Mesenteric fat pad (tissue), 1 donor: ENCODE results near the gene CBFB. TPM values are rescaled to one million over a fixed set of nuclear protein-coding genes. Genes with fewer than 3 reads are reported as not detected.
A peak's percentile ranks its signal among the peaks of the same experiment; 100 is the strongest.

ENCODE experiments used
- DNase-seq: peaks from one replicate; pipeline ENCODE4 v3.0.0-alpha.2; 2020; ENCODE audit warnings: low spot score
- total RNA-seq: library from RNA; stranded (reverse); fragmentation: NEBNext Ultra II Directional; extraction: Animal tissue kit (Norgen Biotek cat#: 25700); gene quantifications from one replicate; pipeline ENCODE4 v1.2.1, GENCODE V29; 2021
- donor health status: DM: yes; HTN: yes; CAD: no.

CBFB gene
- total RNA-seq, 1 donor from 2014 or later: 48.7 TPM

DNA sequence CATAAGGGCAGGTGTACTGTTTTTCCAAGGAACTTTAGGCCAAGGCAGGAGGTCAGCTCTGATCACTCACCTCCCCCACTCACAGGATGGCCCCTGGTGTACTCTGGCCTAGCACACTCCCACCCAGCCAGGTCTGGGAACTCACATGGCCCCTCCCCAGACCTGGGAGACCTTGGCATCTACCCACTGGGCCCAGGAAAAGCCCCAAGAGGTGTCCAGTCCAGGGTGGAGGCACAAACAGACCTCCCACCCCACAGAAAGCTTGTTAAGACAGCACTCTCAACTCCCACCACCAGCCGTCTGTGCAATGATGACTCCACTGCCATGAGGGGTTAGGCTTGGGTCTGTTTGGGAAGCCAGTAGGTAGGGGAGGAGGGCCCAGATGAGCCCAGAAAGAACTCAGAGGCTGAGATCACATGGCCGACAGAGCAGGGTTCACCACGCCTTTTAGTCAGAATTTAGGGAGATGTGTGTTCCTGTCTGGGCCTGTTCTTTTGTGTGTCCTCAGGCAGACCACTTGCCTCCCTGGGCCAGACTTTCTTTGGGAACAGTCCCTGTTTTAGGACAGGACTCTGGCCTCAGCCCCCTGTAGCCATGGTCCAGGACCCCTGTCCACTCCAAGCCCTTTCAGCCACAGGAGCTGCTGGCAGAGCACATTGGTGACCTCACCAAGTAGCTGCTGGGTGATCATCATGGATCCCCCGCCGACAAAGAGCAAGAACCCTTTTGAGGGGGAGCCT lies 12.1 kb upstream of the CBFB start:
- peak; percentile 78 for DNase-seq

DNA sequence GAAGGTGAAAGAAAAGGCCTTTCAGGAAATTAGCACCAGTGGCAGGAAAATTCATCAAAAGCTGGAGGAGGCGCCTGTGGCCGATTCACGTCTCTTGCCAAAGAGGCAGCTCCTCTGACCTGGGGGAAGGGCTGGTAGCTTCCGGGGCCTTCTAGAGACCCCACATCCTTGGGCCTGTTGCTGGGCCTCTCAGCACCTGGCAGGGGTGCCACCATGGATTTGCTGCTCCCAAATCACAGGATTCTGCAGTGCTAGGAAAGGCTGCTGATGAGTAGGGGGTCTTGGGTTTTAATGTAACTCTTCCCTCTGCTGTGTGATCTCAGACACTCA lies 11.6 kb upstream of the CBFB start:
- peak; percentile 45 for DNase-seq

DNA sequence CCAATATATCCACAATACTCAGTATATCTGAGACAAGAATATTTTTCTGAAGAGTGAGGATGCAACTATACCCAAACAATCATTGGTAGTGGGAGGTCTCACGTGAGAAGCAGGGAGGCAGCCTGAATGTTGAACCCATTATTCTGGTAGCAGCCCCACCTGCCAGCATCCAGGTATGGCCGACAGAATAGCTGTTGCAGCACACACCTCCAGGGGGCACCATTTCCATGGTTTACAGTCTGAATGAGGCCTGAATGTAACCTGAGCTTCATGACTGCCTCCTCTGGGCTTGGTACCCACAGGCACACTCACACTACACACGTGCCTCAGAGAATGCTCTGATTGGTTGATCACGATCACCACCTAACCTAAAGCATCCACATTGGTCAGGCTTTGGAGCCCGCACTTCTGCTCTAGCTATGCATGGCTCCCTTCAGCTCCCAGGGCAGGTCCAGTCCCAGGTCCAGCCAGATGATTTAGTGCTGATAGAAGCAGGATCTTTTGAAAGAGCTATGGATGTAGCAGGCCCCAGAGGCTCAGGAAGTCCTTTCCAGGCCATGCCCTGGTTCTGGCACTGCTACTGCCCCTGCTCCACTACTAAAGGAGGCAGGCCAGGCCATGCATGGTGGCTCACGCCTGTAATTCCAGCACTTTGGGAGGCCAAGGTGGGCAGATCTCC lies 11.0 kb upstream of the CBFB start:
- peak; percentile 84 for DNase-seq

DNA sequence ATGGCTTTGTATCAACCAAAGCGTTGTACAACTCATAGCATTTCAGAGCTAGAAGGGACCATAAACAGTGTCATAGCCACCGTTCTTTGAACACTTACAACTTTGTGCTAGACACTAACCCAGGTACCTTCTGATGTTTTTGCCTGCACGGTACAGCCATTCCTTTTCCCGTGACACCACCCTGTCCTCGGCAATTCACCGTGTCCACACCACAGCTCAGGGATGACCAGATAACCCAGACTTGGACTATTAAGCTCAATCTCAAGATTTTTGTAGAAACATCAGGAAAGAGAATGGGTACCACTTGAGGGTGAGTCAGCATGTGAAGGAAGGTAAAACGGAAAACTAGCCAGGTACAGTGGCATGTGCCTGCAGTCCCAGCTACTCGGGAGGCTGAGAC lies 9.8 kb upstream of the CBFB start:
- DNase-seq: no peak

- DNase-seq: peak; percentile 37
Measured at GRCh38 chr16:67021321-67021720, 7.6 kb upstream of the CBFB start.

- peak; percentile 30 for DNase-seq
Measured at GRCh38 chr16:67022531-67023214, 6.3 kb upstream of the CBFB start.

- no peak for DNase-seq
Measured at GRCh38 chr16:67023689-67024088, 5.3 kb upstream of the CBFB start.

DNA sequence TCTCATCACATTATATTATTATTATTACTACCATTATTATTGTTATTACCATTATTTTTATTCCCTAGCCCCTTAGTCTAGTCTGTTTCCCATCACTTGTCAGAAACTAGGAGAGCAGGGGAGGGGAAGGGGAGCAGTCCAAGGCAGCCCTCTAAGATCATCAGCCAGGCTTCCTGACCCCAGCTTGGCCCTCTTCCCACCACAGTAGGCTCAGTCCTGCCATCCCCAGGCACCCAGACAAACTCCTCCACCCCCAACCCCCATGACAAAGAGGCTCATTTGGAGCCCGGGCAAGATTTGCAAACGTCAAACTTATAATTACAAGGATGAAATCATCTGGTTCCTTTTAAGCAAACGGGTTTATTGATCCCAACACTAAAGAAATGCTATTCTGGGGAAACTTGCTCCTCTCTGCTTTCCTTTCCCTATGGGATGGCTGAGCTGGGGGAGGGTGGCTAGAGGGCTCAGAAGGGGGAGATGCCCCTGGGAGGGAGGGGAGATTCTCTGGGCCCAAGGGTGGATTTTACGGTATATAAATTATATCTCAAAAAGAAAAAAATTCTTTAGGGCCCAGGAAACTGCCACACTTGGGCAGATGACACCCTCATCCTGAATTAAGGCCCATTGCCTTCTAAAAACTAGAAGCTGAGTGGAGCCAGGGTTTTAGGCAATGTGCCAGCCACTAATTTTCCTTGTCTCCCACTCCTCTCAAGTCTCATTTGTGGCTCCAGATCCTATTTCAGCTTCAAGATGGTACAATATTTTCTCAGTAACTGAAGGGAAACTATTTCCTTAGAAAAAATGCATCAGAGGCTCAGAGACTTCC lies 4.4 kb upstream of the CBFB start:
- DNase-seq: peak; percentile 24

- peak; percentile 24 for DNase-seq
Measured at GRCh38 chr16:67025210-67025550, 3.8 kb upstream of the CBFB start.

DNA sequence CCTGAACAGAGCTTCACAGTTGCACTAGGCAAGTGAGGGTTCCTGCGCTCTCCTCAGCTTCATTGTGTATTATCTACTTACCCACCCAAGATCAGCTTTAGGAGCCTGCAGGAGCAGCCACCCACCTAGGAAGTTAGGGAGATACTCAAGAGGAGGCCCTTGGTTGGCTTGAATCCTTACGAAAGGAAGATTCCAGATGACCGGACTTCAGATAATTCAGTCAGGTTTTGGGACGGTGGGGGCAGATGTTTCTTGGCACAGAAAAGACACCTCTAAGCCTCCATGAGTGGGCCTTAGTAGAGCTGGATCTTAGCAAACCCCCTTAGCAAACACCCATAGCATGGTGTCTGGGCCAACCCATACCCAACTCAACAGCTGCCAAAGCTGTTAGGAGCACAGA lies 2.4 kb upstream of the CBFB start:
- DNase-seq: no peak

- no peak for DNase-seq
Measured at GRCh38 chr16:67027046-67027445, 1.9 kb upstream of the CBFB start.

DNA sequence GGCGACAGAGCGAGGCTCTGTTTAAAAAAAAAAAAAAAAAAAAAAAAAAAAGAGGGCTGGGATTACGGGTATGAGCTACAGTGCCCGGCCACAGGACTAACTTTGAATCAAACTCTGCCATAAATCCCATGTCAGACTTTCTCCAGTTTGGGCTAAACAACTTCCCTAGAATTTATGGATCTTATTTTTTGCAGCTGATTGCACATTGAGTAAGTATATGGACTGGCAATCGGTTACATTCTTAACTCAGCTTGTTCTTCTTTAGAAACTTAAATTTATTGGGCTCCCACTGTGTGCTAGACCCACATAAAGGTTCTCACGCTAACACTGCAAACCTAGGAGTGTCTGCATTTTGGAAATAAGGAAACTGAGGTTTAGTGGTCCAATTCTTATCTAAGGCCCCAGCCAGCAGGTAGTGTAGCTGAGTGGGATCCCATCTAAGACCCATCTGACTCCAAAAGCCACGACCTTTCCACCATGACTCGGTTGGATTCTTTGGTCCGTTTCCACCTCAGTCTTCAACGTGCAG lies 718 bp upstream of the CBFB start:
- no peak for DNase-seq

GRCh38 chr16:67029254-67030096 lies 526 bp downstream of the CBFB start:
- DNase-seq: peak; percentile 91

DNA sequence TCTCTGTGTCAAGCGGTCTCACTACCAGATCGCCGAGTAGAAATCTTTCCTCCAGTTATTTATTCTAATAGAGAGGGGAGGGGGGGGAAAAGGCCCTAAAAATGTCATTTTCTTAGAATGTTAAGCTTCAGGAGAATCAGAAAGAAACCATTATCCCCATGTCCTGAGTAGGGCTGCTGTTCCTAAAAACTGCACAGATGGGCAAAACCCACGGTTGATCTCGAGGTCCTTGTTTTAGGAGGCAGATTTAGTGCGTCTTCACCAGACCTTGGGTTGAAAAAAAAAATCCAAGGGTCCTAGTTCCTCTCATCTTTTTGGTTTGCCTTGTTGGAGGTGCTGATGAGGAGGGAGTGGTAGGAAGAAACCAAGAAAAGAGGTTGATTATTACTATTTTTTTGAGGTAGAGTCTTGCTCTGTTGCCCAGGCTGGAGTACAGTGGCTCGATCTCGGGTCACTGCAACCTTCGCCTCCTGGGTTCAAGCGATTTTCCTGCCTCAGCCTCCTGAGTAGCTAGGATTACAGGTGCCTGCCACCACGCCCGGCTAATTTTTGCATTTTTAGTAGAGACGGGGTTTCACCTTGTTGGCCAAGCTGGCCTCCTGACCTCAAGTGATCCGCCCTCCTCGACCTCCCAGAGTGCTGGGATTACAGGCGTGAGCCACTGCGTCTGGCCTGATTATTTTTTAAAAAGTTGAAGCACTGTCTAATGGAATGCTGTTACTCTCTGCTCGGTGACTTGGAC lies 1.4 kb downstream of the CBFB start:
- DNase-seq: peak; percentile 47

DNA sequence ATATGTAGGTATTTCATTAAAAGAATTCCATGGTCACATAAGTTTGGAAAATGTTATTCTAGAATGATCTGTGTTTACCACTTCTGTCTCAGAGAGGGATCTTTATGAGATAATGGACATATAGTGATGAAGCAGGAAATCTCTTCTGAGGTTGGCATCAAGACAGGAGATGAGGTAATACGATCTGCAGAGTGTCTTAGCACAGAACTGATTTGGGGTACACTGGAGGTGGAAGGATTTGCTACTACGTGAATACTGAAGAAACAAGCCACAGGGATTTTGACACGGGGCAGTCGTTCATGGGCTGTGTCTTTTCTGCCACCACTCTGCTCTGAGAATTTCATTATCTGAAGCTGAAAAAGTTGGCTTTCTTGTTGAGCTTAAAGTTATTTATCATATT lies 5.5 kb downstream of the CBFB start:
- DNase-seq: no peak

GRCh38 chr16:67035364-67035763 lies 6.4 kb downstream of the CBFB start:
- DNase-seq: no peak

- DNase-seq: no peak
Measured at GRCh38 chr16:67036323-67036741, 7.4 kb downstream of the CBFB start.

DNA sequence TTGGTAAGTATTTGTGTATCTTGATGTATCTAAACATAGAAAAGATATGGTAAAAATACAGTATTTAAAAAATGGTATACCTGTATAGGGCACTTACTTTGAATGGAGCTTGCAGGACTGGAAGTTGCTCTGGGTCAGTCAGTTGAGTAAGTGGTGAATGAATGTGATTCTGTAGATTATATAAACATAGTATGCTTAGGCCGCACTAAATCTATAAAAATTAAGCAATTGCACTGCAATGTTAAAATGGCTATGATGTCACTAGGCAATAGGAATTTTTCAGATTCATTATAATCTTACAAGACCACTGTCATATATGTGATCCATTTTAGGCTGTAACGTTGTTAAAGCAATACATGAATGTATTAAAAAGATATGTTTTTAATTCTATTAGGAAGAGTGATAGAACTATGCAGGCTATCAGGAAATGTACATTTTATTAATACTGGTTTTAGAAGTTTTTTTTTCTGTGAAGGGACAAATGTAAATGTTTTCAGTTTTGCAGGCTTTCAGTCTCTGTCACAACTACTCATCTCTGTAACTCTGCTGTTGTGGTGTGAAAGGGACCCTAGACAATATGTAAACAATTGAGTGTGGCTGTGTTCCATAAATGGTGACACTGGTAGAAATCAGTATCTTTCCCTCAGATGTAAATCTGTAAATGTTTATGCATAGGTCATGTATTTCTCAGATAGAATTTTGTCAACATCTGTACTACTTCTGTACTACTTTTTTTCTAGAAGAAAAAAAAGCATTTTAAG lies 10.5 kb downstream of the CBFB start:
- no peak for DNase-seq

DNA sequence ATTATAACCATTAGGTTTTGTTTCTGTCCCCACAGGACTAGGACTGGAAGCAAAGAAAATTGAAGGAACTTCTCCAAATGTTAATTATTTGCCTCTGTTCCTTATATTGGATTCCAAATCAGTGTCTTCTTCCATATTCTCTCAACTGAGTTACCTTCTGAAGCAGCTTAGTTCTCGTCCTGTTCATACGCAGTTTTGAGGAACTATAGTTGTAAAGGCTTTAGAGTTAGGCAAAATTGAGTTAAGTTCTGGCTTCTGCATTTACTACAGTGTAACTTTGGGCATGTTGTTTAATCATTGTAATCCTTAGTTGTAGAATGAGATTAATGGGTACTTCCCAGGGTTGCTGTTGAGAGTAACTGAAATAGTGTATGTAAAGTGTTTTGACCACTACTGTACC lies 11.2 kb downstream of the CBFB start:
- no peak for DNase-seq
